Measurements from ENCODE around the gene IGF2BP1.

IGF2BP1 gene

DNA sequence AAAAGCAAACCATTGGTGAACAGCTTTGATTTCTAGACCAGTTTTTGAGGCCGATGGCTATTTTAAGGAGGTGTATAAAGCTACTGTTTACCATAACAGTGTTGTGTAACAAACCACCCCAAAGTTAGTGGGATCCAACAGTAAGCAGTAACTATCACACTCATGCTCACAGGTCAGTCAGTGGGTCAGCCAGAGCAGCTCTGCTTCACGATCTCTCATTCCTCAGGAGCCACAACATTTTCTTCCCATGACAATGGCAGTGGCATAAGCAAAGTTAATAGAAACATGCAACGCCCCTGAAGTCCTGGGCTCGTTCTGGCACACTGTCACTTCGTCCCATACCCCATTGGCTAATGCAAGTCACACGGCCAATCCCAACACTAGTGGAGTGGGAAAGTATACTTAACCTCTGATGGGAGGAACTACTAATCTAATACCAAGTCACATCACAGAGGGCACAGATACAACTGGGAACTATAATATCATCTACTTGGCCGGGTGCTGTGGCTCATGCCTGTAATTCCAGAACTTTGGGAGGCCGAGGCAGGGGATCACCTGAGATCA is 107.4 kb downstream of the IGF2BP1 start:
- DNase-seq, result no peak
